ENCODE results near the gene TMEM182.

TMEM182 gene

GRCh38 chr2:102761763-102762162, at the start of gene TMEM182:
Gene TMEM182 (plus strand): TSS chr2:102762031. CDS start chr2:102762218, 187 bp downstream.
- no peak for DNase-seq

GRCh38 chr2:102717308-102718018, 44.4 kb upstream of the TMEM182 start:
- DNase-seq = no peak

GRCh38 chr2:102718387-102719316, 43.2 kb upstream of the TMEM182 start:
- no peak for DNase-seq

GRCh38 chr2:102724016-102724490, 37.8 kb upstream of the TMEM182 start:
- DNase-seq = no peak

- no peak for DNase-seq
Measured at GRCh38 chr2:102724553-102724952, 37.3 kb upstream of the TMEM182 start.

DNA sequence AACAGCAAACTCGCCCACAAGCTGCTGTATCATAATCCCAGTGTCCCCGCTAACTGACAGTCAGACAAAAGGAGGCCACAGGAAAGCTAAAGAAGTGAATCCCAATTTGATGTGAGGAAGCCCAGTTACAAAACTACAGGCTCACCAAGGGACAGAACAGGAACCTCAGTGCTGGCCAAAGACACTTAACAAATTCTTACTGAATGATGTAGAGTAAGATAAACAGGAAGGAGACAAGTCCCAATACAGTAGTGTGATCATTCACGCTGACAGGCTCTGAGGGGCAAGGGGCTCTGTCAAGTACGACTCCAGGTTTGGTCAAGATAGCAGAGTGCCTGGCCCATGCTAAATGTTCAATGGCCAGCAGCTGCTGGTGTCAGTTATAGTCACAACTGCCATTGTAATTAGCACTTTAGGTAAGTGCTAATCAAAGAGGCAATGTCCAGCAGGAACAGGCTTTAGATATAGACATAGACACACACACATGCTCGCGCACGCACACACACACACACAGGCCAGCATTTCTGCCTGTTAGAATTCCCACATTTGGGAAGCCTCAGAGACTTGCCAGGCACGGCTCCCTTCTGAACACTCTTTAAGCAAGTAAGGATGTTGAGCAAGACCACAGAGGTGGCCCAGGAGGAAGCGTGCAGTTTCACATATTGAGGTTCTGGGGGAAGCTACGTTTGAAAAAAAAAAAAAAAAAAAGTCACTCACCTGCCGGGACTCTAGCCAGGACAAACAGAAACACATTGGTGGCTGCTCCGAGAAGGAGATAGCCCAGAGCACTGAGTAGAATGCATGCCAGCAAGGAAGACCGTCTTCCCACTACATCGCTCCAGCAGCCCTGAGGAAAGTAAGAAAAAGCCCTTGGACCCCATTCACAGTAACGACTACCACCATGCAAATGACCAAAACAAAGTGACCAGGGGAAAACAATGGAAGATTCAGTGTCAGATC, 35.4 kb upstream of the TMEM182 start:
- DNase-seq = no peak

DNA sequence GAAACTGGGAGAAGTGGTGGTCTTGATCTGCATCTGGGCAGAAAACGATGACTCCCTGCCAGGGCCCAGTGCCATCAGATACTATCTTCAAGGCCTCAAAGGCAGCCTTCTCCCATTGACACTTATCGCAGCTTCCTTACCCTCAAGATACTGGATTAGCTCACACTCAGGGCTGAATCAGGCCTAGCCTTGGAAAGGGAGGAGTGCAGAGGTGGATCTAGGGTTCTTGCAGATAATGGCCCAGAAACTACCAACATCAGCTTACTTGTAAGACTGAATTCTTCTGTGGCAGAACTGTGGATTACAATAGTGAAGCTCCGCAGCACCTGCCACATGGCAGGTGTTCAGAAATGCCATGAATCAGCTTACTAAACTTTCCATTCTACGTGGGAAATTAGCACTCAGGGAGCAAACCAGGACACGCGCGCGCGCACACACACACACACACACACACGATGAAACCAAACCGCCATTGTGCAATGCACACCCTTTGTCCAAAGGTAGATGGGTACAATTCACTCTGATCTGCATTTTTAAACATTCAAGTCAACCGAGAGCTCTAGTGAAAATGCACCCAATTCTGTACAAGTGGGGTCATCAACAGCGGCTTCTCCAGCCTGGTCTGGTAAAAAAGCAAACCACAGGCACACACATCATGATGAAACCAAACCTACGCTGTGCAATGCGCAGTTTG, 26.3 kb upstream of the TMEM182 start:
- DNase-seq = no peak

GRCh38 chr2:102736110-102736409, 25.8 kb upstream of the TMEM182 start:
- DNase-seq = no peak

- DNase-seq = peak; percentile 90
Measured at GRCh38 chr2:102736410-102737409, 25.1 kb upstream of the TMEM182 start.

GRCh38 chr2:102737431-102737830, 24.4 kb upstream of the TMEM182 start:
- DNase-seq = no peak

GRCh38 chr2:102743259-102743658, 18.6 kb upstream of the TMEM182 start:
- DNase-seq = no peak

DNA sequence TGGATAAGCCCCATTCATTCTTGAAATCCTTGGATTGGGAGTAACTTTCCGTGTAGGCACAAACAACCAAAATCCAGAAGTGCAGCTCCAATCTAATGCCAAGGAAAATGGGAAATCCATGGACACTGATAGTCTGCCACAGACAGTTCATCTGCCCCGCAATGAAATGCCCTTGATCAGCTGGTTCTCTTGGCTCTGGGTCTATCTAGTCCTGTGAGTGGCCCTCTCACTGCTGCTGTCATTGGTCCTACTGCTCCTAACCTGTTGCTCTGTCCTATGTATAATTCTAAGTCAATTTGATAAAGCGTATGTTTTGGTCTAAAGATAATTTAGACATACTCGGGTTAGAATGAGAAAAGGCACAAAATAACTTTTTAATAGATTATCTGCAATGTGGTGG, 13.7 kb upstream of the TMEM182 start:
- no peak for DNase-seq

GRCh38 chr2:102749938-102750337, 11.9 kb upstream of the TMEM182 start:
- DNase-seq = no peak

DNA sequence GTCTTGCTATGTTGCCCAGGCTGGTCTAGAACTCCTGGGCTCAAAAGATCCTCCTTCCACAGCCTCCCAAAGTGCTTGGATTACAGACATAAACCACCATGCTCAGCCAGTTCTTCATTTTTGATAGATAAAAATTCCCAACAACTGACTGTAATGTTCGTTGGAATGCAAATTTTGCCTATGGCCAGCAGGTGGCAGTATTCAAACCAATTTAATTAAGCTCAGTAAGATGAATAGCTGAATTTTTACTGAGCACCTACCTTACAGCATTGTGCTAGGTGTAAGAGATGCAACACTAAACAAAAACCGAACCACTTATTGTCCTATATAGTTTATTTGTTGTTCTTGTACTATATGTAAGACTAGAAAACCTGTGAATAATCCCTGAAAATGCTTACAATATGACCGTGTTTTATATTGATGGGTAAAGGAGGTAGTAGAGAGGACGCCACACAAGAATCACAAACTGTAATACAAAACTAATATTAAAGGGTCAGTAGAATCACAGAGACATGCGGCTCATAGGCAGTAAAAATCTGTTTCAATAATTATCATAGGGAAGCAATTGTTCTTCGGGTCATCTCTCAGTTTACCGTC, 8.2 kb upstream of the TMEM182 start:
- peak; percentile 31 for DNase-seq

- no peak for DNase-seq
Measured at GRCh38 chr2:102754456-102755145, 7.2 kb upstream of the TMEM182 start.

DNA sequence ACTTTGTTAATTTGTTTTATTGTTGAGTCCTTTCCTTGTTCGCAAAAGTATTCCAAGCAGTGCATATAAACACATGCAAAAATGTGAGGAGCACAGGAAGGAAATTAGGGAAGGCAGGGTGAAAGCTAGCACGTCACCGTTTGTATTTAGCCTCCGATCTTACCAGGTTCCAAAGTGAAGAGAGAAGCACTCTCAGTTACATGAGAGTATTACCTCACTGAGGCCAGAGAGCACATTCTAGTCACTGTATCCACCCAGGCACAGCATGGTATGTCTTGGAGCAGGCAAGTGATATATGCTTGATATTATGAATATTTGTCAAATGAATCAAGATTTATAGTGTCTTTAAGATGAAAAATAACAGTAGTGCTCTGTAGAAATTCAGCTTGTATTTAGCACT, 6.5 kb upstream of the TMEM182 start:
- DNase-seq = no peak

DNA sequence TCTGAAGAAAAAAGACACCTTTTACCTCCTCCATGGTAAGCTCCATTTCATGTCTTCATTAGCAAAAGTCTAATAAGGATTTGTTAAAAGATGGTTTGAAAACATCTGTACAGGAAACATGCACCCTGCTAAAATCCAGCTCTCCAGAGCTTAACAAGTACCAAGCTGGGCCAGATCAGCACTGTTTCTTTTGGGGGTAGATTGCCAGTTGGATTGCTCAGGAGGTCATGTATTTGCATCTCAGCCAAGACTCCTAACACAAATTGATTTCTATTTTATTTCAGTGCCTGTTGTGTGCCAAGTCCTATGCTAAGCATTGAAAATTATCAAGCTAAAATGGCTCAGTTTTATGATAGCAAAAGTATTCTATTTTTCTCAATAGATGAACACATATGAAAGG, 3.4 kb upstream of the TMEM182 start:
- no peak for DNase-seq

DNA sequence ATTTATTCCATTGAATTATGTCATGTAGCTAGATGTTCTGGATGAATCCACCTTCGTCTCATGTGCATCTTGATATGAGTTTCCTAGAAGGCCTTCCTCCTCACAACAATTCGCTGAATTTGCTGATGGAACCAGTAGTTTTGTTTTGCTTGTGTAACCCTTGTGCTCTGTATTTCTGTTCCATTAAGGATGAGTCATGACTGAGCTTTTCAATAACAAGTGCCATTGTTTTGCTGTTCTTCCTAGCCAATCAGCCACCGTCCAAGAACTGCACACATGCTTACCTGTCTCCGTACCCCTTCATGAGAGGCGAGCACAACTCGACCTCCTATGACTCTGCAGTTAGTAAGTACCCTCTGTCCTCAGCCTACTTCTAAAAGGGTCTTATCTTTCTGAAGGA, 2.3 kb downstream of the TMEM182 start:
- DNase-seq = no peak

GRCh38 chr2:102765061-102765460, 3.2 kb downstream of the TMEM182 start:
- DNase-seq = no peak

DNA sequence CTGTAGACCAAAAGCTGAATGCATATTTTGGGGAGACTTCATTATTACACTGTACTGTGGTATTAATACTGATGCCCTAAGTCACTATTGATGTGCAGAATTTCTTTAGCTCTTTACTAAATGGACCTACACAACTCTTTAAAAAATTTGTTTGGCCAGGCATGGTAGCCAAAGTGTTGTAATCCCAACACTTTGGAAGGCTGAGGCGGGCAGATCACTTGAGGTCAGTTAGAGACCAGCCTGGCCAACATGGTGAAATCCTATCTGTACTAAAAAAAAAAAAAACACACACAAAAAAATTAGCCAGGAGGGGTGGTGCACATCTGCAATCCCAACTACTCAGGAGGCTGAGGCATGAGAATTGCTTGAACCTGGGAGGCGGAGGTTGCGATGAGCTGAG, 6.4 kb downstream of the TMEM182 start:
- no peak for DNase-seq

Data from activated CD4-positive, alpha-beta T cell treated with anti-CD3 and anti-CD28 coated beads, Interleukin-10, Interleukin-2, amounts not matched to agents 100 ng/mL and 50 ng/mL, durations not matched to agents 16 hours and 8 hours (primary cell).